HEK293 (cell line): ENCODE measurements around the gene MED15.

Source experiments
- CTCF ChIA-PET: fragments of 350-600 bp; formaldehyde crosslinking; extraction: SDS; loops from one replicate; lab custom pipeline; 2021; ENCODE audit warnings: antibody characterized with exemption; lab: Yijun Ruan, JAX
- POLR2A ChIA-PET: fragments of 300-600 bp; formaldehyde crosslinking; extraction: SDS; loops from one replicate; lab custom pipeline; 2020; ENCODE audit warnings: antibody characterized with exemption, inconsistent platforms; lab: Yijun Ruan, JAX
- H3K27ac ChIP-seq: fragments of 200-500 bp; sonication (Bioruptor generic); 2 replicates; pipeline ENCODE4 v1.5.1; 2014; ENCODE audit warnings: low read depth, low read length, control low read depth, inconsistent platforms; ENCODE audit errors: extremely low read depth
- H3K36me3 ChIP-seq, 2 experiments: fragments of 200-500 bp in 1 of 2; sonication (Bioruptor generic) in 1 of 2; 1 replicate in 1 of 2; 2 replicates in 1 of 2; pipeline ENCODE4 v1.5.1; 2014 to 2017; ENCODE audit warnings: inconsistent platforms in 2 of 2, low read length in 2 of 2; ENCODE audit not compliant: control insufficient read depth in 2 of 2, insufficient read depth in 1 of 2
- H3K4me1 ChIP-seq: fragments of 200-500 bp; sonication (Bioruptor generic); 2 replicates; pipeline ENCODE4 v1.5.1; 2014; ENCODE audit warnings: mild to moderate bottlenecking, low read length, inconsistent platforms; ENCODE audit not compliant: control insufficient read depth, insufficient read depth
- H3K4me3 ChIP-seq: 2 replicates; pipeline ENCODE4 v1.5.1; 2011; ENCODE audit warnings: low read depth, mild to moderate bottlenecking, control low read depth, low read length, moderate library complexity
- H3K9me3 ChIP-seq: fragments of 200-500 bp; sonication (Bioruptor generic); 2 replicates; pipeline ENCODE4 v1.5.1; 2014; ENCODE audit warnings: low read depth, low read length, inconsistent platforms; ENCODE audit not compliant: control insufficient read depth, insufficient read depth
- KLF7 ChIP-seq: fragments of 450-650 bp; formaldehyde crosslinking; IDR thresholded peaks from 2 replicates; pipeline ENCODE4 v1.5.1; 2016; ENCODE audit warnings: missing biosample characterization, missing genetic modification characterization, borderline replicate concordance
- KLF8 ChIP-seq: fragments of 450-650 bp; formaldehyde crosslinking; IDR thresholded peaks from 2 replicates; pipeline ENCODE4 v1.5.1; 2016; ENCODE audit warnings: missing biosample characterization, missing genetic modification characterization
- SCRT1 ChIP-seq: fragments of 450-650 bp; formaldehyde crosslinking; IDR thresholded peaks from 2 replicates; pipeline ENCODE4 v1.5.1; 2016; ENCODE audit warnings: missing biosample characterization, missing genetic modification characterization, borderline replicate concordance
- ZFP37 ChIP-seq: fragments of 450-650 bp; formaldehyde crosslinking; IDR thresholded peaks from 2 replicates; pipeline ENCODE4 v1.5.1; 2016; ENCODE audit warnings: missing biosample characterization, missing genetic modification characterization
- ZNF302 ChIP-seq: fragments of 450-650 bp; formaldehyde crosslinking; IDR thresholded peaks from 2 replicates; pipeline ENCODE4 v1.5.1; 2016; ENCODE audit warnings: missing biosample characterization, missing genetic modification characterization, low read depth
- ZNF311 ChIP-seq: fragments of 450-650 bp; formaldehyde crosslinking; IDR thresholded peaks from 2 replicates; pipeline ENCODE4 v1.5.1; 2017; ENCODE audit warnings: missing biosample characterization, missing genetic modification characterization, borderline replicate concordance
- ZNF341 ChIP-seq: fragments of 450-650 bp; formaldehyde crosslinking; IDR thresholded peaks from 2 replicates; pipeline ENCODE4; 2016; ENCODE audit warnings: low read depth, missing biosample characterization, missing genetic modification characterization
- ZNF514 ChIP-seq: fragments of 450-650 bp; formaldehyde crosslinking; IDR thresholded peaks from 2 replicates; pipeline ENCODE4 v1.5.1; 2016; ENCODE audit warnings: missing biosample characterization, missing genetic modification characterization
- ZNF585B ChIP-seq: fragments of 450-650 bp; formaldehyde crosslinking; IDR thresholded peaks from 2 replicates; pipeline ENCODE4 v1.5.1; 2016; ENCODE audit warnings: missing biosample characterization, missing genetic modification characterization
- ZNF596 ChIP-seq: fragments of 450-650 bp; IDR thresholded peaks from 2 replicates; pipeline ENCODE4 v1.5.0; 2018; ENCODE audit warnings: missing biosample characterization, mild to moderate bottlenecking, missing genetic modification characterization, moderate library complexity
- ZNF776 ChIP-seq: fragments of 450-650 bp; formaldehyde crosslinking; IDR thresholded peaks from 2 replicates; pipeline ENCODE4 v1.5.0; 2017; ENCODE audit warnings: missing biosample characterization, missing genetic modification characterization, borderline replicate concordance
- ZNF837 ChIP-seq: fragments of 450-650 bp; formaldehyde crosslinking; IDR thresholded peaks from 2 replicates; pipeline ENCODE4 v1.5.1; 2016; ENCODE audit warnings: missing biosample characterization, missing genetic modification characterization
- TF ChIP-seq, protein P1 (sequence below): fragments of 450-650 bp; formaldehyde crosslinking; IDR thresholded peaks from 2 replicates; pipeline ENCODE4 v1.5.1; 2016; ENCODE audit warnings: missing biosample characterization, missing genetic modification characterization
- TF ChIP-seq, protein P2 (sequence below): fragments of 450-650 bp; formaldehyde crosslinking; IDR thresholded peaks from 2 replicates; pipeline ENCODE4 v1.5.1; 2016; ENCODE audit warnings: missing biosample characterization, missing genetic modification characterization, borderline replicate concordance
- TF ChIP-seq, protein P3 (sequence below): fragments of 450-650 bp; formaldehyde crosslinking; IDR thresholded peaks from 2 replicates; pipeline ENCODE4 v1.5.1; 2017; ENCODE audit warnings: missing biosample characterization, missing genetic modification characterization
- TF ChIP-seq, protein P4 (sequence below): fragments of 450-650 bp; formaldehyde crosslinking; IDR thresholded peaks from 2 replicates; pipeline ENCODE4 v1.5.1; 2016; ENCODE audit warnings: missing biosample characterization, missing genetic modification characterization
- TF ChIP-seq, protein P5 (sequence below): fragments of 450-650 bp; formaldehyde crosslinking; IDR thresholded peaks from 2 replicates; pipeline ENCODE4 v1.5.1; 2016; ENCODE audit warnings: missing biosample characterization, missing genetic modification characterization
- TF ChIP-seq, protein P6 (sequence below): fragments of 450-650 bp; formaldehyde crosslinking; IDR thresholded peaks from 2 replicates; pipeline ENCODE4 v1.5.1; 2017; ENCODE audit warnings: missing biosample characterization, missing genetic modification characterization

Gene MED15

DNA sequence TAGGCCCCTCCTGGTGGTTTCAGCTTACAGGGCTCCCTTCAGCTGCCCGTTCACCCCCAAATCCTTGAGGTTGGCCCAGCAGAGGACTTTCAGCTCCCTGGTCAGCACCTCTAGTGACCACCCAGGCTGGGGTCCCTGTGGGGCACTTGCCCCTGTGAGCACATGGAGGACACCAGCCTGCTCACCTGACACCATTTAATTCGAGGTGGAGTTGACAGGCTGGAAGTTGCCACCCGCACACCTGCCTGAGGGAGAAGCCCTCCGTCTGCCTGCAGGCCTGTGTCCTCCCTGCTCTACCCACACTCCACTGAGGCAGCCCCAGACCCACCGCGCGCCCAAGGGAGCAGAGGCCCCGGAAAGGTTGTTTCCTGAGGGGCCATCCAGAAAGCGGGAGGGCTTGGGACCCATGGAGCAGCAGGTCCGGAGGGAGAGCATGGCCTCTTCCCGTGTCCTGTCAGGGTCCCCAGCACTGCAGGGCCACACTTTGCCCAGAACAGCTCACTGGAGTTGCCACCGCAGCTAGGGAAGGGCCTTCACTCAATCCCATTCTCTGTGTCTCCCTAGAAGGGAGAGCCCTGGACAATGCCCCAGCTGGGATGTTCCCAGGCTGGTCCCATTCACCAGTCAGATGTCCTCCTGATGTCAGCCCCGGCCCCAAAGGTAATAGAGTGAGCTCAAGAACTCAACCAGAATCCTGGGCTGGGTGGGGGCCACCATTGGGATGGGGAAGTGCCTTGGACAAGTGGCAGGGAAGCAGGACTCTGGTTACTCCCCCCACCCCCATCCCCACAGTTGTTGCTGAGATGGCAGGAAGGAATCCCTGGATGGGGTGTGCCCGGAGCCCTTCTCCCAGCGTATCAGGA lies 82.4 kb downstream of the MED15 start:
- TF ChIP-seq ZNF302 (tag by site-specific recombination) (no peak), ZNF585B (tag by site-specific recombination) (no peak), ZNF341 (tag by site-specific recombination) (no peak), KLF7 (no peak), ZFP37 (tag by site-specific recombination) (no peak), ZNF514 (tag by site-specific recombination) (no peak), ZNF596 (tag by site-specific recombination) (no peak), ZNF837 (tag by site-specific recombination) (no peak), KLF8 (tag by site-specific recombination) (no peak), SCRT1 (tag by site-specific recombination) (no peak), ZNF311 (no peak), ZNF776 (tag by site-specific recombination) (no peak)
- TF ChIP-seq, protein P1, sequence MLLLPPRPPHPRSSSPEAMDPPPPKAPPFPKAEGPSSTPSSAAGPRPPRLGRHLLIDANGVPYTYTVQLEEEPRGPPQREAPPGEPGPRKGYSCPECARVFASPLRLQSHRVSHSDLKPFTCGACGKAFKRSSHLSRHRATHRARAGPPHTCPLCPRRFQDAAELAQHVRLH (tag by site-specific recombination) = no peak
- TF ChIP-seq, protein P2, sequence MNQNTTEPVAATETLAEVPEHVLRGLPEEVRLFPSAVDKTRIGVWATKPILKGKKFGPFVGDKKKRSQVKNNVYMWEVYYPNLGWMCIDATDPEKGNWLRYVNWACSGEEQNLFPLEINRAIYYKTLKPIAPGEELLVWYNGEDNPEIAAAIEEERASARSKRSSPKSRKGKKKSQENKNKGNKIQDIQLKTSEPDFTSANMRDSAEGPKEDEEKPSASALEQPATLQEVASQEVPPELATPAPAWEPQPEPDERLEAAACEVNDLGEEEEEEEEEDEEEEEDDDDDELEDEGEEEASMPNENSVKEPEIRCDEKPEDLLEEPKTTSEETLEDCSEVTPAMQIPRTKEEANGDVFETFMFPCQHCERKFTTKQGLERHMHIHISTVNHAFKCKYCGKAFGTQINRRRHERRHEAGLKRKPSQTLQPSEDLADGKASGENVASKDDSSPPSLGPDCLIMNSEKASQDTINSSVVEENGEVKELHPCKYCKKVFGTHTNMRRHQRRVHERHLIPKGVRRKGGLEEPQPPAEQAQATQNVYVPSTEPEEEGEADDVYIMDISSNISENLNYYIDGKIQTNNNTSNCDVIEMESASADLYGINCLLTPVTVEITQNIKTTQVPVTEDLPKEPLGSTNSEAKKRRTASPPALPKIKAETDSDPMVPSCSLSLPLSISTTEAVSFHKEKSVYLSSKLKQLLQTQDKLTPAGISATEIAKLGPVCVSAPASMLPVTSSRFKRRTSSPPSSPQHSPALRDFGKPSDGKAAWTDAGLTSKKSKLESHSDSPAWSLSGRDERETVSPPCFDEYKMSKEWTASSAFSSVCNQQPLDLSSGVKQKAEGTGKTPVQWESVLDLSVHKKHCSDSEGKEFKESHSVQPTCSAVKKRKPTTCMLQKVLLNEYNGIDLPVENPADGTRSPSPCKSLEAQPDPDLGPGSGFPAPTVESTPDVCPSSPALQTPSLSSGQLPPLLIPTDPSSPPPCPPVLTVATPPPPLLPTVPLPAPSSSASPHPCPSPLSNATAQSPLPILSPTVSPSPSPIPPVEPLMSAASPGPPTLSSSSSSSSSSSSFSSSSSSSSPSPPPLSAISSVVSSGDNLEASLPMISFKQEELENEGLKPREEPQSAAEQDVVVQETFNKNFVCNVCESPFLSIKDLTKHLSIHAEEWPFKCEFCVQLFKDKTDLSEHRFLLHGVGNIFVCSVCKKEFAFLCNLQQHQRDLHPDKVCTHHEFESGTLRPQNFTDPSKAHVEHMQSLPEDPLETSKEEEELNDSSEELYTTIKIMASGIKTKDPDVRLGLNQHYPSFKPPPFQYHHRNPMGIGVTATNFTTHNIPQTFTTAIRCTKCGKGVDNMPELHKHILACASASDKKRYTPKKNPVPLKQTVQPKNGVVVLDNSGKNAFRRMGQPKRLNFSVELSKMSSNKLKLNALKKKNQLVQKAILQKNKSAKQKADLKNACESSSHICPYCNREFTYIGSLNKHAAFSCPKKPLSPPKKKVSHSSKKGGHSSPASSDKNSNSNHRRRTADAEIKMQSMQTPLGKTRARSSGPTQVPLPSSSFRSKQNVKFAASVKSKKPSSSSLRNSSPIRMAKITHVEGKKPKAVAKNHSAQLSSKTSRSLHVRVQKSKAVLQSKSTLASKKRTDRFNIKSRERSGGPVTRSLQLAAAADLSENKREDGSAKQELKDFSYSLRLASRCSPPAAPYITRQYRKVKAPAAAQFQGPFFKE = no peak
- TF ChIP-seq, protein P3, sequence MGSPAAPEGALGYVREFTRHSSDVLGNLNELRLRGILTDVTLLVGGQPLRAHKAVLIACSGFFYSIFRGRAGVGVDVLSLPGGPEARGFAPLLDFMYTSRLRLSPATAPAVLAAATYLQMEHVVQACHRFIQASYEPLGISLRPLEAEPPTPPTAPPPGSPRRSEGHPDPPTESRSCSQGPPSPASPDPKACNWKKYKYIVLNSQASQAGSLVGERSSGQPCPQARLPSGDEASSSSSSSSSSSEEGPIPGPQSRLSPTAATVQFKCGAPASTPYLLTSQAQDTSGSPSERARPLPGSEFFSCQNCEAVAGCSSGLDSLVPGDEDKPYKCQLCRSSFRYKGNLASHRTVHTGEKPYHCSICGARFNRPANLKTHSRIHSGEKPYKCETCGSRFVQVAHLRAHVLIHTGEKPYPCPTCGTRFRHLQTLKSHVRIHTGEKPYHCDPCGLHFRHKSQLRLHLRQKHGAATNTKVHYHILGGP (tag by site-specific recombination) = no peak
- TF ChIP-seq, protein P4, sequence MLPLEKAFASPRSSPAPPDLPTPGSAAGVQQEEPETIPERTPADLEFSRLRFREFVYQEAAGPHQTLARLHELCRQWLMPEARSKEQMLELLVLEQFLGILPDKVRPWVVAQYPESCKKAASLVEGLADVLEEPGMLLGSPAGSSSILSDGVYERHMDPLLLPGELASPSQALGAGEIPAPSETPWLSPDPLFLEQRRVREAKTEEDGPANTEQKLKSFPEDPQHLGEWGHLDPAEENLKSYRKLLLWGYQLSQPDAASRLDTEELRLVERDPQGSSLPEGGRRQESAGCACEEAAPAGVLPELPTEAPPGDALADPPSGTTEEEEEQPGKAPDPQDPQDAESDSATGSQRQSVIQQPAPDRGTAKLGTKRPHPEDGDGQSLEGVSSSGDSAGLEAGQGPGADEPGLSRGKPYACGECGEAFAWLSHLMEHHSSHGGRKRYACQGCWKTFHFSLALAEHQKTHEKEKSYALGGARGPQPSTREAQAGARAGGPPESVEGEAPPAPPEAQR (tag by site-specific recombination) = no peak
- TF ChIP-seq, protein P5, sequence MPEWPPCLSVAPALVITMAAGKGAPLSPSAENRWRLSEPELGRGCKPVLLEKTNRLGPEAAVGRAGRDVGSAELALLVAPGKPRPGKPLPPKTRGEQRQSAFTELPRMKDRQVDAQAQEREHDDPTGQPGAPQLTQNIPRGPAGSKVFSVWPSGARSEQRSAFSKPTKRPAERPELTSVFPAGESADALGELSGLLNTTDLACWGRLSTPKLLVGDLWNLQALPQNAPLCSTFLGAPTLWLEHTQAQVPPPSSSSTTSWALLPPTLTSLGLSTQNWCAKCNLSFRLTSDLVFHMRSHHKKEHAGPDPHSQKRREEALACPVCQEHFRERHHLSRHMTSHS (tag by site-specific recombination) = no peak
- TF ChIP-seq, protein P6, sequence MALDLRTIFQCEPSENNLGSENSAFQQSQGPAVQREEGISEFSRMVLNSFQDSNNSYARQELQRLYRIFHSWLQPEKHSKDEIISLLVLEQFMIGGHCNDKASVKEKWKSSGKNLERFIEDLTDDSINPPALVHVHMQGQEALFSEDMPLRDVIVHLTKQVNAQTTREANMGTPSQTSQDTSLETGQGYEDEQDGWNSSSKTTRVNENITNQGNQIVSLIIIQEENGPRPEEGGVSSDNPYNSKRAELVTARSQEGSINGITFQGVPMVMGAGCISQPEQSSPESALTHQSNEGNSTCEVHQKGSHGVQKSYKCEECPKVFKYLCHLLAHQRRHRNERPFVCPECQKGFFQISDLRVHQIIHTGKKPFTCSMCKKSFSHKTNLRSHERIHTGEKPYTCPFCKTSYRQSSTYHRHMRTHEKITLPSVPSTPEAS (tag by site-specific recombination) = no peak
- H3K27ac ChIP-seq = no peak overlapping the region
- POLR2A ChIA-PET = interaction anchor here (0.6 kb wide), 1 partner anchor 9 kb away, joined by 3 read pairs; no protein-coding TSS in a partner anchor
- peaks cover 0 to 31% of the 10 kb centered on the region in 2 experiments; a peak in 1 of 3 replicates for H3K36me3 ChIP-seq
- CTCF ChIA-PET = interaction anchor here (0.9 to 3.8 kb wide), 3 partner anchors 18 to 138 kb away, joined by 4 to 17 read pairs (median 4); no protein-coding TSS in a partner anchor
- H3K4me3 ChIP-seq = no peak overlapping the region
- H3K4me1 ChIP-seq = no peaks in the 10 kb centered on the region
- H3K9me3 ChIP-seq = no peaks in the 10 kb centered on the region
